Measurements from ENCODE around the gene CCDC127.
"Not testable (repeated sequence)": the region's sequence is repeated elsewhere in the genome, so short reads cannot be mapped to it uniquely, and the experiment has no call there.

The CCDC127 gene

GRCh38 chr5:219460-219863 is 1.5 kb upstream of the CCDC127 start:
- H3K4me3 ChIP-seq (replicated peaks; ENCODE audit: low read depth, low read length) = peak overlapping the region; percentile 93
- no peak for DNase-seq (ENCODE audit: extremely low read depth, low read depth)
- TF ChIP-seq CTCF (IDR thresholded peaks at IDR 0.05; ENCODE audit: low read depth, low read length, missing control alignments) = no peak

GRCh38 chr5:218457-219291 is 721 bp upstream of the CCDC127 start:
- no peak for TF ChIP-seq CTCF (IDR thresholded peaks at IDR 0.05; ENCODE audit: low read depth, low read length, missing control alignments)
- DNase-seq (ENCODE audit: extremely low read depth, low read depth) = no peak
- peak overlapping the region; percentile 93 for H3K4me3 ChIP-seq (replicated peaks; ENCODE audit: low read depth, low read length)

GRCh38 chr5:216076-216475 is 1.9 kb downstream of the CCDC127 start:
- DNase-seq (ENCODE audit: extremely low read depth, low read depth); H3K4me3 ChIP-seq (replicated peaks; ENCODE audit: low read depth, low read length): not testable (repeated sequence)

- not testable (repeated sequence) for DNase-seq (ENCODE audit: extremely low read depth, low read depth); H3K4me3 ChIP-seq (replicated peaks; ENCODE audit: low read depth, low read length)
Measured at GRCh38 chr5:215256-215655, 2.7 kb downstream of the CCDC127 start.

- TF ChIP-seq CTCF (IDR thresholded peaks at IDR 0.05; ENCODE audit: low read depth, low read length, missing control alignments) = no peak
- no peak overlapping the region for H3K4me3 ChIP-seq (replicated peaks; ENCODE audit: low read depth, low read length)
- no peak for DNase-seq (ENCODE audit: extremely low read depth, low read depth)
Measured at GRCh38 chr5:213803-214395, 4.1 kb downstream of the CCDC127 start.

- no peak overlapping the region for H3K4me3 ChIP-seq (replicated peaks; ENCODE audit: low read depth, low read length)
- no peak for DNase-seq (ENCODE audit: extremely low read depth, low read depth)
- TF ChIP-seq CTCF (IDR thresholded peaks at IDR 0.05; ENCODE audit: low read depth, low read length, missing control alignments) = no peak
Measured at GRCh38 chr5:208449-209114, 9.4 kb downstream of the CCDC127 start.

GRCh38 chr5:207599-207998 is 10.4 kb downstream of the CCDC127 start:
- no peak overlapping the region for H3K4me3 ChIP-seq (replicated peaks; ENCODE audit: low read depth, low read length)
- no peak for TF ChIP-seq CTCF (IDR thresholded peaks at IDR 0.05; ENCODE audit: low read depth, low read length, missing control alignments)
- DNase-seq (ENCODE audit: extremely low read depth, low read depth) = no peak
